HFFc6 (cell line): ENCODE measurements around the gene HS3ST5. TPM values are rescaled to one million over a fixed set of nuclear protein-coding genes. Genes with fewer than 3 reads are reported as not detected.

Experiments
- DNase-seq: peaks from one replicate; pipeline ENCODE4 v3.0.0-alpha.2; 2018
- H3K27ac Mint-ChIP-seq: 2 replicates; pipeline ENCODE4 v1.8.0; 2020; ENCODE audit warnings: mild to moderate bottlenecking, mixed read lengths
- H3K27me3 Mint-ChIP-seq: 2 replicates; pipeline ENCODE4 v1.8.0; 2021; ENCODE audit warnings: mild to moderate bottlenecking, moderate library complexity, mixed read lengths; ENCODE audit not compliant: insufficient read depth
- H3K36me3 Mint-ChIP-seq: 2 replicates; pipeline ENCODE4 v1.8.0; 2021; ENCODE audit warnings: low read depth, mixed read lengths
- H3K4me1 Mint-ChIP-seq: 2 replicates; pipeline ENCODE4 v1.8.0; 2020; ENCODE audit warnings: low read depth, mixed read lengths
- H3K4me3 Mint-ChIP-seq: 2 replicates; pipeline ENCODE4 v1.8.0; 2020; ENCODE audit warnings: mild to moderate bottlenecking, moderate library complexity, mixed read lengths
- H3K9me3 Mint-ChIP-seq: 2 replicates; pipeline ENCODE4 v1.8.0; 2020; ENCODE audit warnings: mild to moderate bottlenecking, mixed read lengths
- total RNA-seq, 6 experiments: library from RNA; stranded (reverse); fragmentation: NEBNext Ultra II Directional; extraction: Animal tissue kit (Norgen Biotek cat#: 25700); gene quantifications; 2 replicates in 1 of 6; 3 replicates in 5 of 6; pipeline ENCODE4 v1.2.3, GENCODE V29; 2021
- TF ChIP-seq, protein P1 (sequence below): fragments of 200-600 bp; sonication (generic); IDR thresholded peaks from 2 replicates; pipeline ENCODE4 v1.5.0; 2021; ENCODE audit warnings: antibody characterized with exemption, mild to moderate bottlenecking

Gene HS3ST5
- total RNA-seq, 6 experiments from 2014 or later, result not detected

DNA sequence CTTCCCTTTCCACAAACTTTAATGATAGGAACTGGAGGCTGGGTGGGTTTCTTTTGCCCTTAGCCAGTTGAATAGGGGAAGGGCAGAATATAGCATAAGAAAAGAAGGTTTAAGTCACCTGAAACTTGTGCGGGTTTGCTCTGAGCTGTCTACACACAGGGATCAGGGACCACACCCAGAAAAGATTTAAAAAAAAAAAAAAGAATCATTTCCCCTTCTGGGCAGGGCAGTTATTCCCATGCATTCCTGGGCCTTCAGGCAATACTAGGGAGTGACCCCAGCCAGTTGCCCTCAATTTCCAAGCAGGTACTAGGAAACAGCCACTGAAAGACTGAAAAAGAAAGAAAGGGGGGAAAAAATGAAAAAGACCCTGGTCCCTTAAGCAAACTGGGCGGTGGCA lies 332.3 kb downstream of the HS3ST5 start:
- Mint-ChIP-seq H3K27ac (no peak overlapping the region), H3K4me1 (peaks cover 18% of the 10 kb centered on the region), H3K9me3 (no peaks in the 10 kb centered on the region), H3K36me3 (no peaks in the 10 kb centered on the region), H3K27me3 (no peaks in the 10 kb centered on the region), H3K4me3 (no peak overlapping the region)
- TF ChIP-seq, protein P1, sequence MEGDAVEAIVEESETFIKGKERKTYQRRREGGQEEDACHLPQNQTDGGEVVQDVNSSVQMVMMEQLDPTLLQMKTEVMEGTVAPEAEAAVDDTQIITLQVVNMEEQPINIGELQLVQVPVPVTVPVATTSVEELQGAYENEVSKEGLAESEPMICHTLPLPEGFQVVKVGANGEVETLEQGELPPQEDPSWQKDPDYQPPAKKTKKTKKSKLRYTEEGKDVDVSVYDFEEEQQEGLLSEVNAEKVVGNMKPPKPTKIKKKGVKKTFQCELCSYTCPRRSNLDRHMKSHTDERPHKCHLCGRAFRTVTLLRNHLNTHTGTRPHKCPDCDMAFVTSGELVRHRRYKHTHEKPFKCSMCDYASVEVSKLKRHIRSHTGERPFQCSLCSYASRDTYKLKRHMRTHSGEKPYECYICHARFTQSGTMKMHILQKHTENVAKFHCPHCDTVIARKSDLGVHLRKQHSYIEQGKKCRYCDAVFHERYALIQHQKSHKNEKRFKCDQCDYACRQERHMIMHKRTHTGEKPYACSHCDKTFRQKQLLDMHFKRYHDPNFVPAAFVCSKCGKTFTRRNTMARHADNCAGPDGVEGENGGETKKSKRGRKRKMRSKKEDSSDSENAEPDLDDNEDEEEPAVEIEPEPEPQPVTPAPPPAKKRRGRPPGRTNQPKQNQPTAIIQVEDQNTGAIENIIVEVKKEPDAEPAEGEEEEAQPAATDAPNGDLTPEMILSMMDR, result no peak
- no peak for DNase-seq

DNA sequence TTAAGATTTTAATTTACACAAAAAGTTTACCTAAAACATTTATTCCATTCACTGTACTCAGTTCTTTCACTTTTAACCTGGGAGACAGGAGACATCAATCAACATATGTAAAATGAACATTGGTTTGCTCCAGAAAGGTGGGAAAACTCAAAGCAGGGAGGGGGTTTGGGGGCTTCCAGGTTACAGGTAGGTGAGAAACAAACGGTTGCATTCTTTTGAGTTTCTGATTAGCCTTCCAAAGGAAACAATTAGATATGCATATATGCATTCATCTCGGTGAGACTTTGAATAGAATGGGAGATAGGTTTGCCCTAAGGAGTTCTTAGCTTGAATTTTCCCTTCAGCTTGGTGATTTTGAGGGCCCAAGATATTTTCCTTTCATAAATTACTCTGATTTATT lies 333.6 kb downstream of the HS3ST5 start:
- TF ChIP-seq, protein P1, result no peak
- H3K36me3 Mint-ChIP-seq, result no peaks in the 10 kb centered on the region
- H3K4me3 Mint-ChIP-seq, result no peak overlapping the region
- H3K27ac Mint-ChIP-seq, result no peak overlapping the region
- no peaks in the 10 kb centered on the region for H3K9me3 Mint-ChIP-seq
- peaks cover 18% of the 10 kb centered on the region for H3K4me1 Mint-ChIP-seq
- H3K27me3 Mint-ChIP-seq, result no peaks in the 10 kb centered on the region
- no peak for DNase-seq

DNA sequence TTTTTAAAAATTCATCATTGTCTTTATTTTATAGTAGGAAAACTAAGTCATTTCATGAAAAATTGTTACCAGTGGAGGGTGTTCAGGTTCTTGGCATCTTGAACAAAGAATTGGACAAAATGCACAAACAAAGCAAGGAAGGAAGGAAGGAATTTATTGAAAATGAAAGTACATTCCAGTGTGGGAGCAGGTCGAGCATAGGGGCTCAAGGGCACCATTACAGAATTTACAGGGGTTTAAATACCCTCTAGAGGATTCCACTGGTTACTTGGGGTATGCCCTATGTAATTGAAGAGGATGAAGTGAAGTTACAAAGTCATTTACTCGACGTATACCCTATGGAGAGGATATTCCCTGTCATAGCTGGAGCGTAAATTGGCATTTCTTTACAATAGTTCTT lies 334.5 kb downstream of the HS3ST5 start:
- no peaks in the 10 kb centered on the region for H3K27me3 Mint-ChIP-seq
- H3K4me1 Mint-ChIP-seq, result peaks cover 18% of the 10 kb centered on the region
- H3K27ac Mint-ChIP-seq, result no peak overlapping the region
- DNase-seq, result no peak
- H3K4me3 Mint-ChIP-seq, result peak overlapping the region; percentile 56
- H3K36me3 Mint-ChIP-seq, result no peaks in the 10 kb centered on the region
- no peaks in the 10 kb centered on the region for H3K9me3 Mint-ChIP-seq
- TF ChIP-seq, protein P1, result no peak

DNA sequence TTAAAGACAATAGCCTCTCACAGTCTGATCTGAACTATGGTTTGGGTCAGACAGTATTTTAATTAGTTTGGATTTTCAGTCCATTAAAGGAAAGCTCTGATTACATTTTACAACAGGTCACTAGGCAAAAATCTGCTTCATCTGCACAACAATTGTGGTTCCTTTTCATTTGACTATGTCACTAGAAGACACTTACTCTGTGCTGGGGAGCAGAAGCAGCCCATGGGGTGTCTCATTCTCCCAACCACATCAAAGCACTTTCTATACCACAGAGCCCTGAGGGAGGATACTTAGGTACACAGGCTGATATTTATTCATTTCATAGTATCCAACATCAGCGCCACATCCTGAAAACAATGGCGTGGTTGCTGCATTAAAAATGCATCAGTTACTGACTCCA lies 335.3 kb downstream of the HS3ST5 start:
- no peaks in the 10 kb centered on the region for H3K9me3 Mint-ChIP-seq
- no peaks in the 10 kb centered on the region for H3K27me3 Mint-ChIP-seq
- H3K4me1 Mint-ChIP-seq, result peaks cover 18% of the 10 kb centered on the region
- no peak for DNase-seq
- TF ChIP-seq, protein P1, result no peak
- H3K4me3 Mint-ChIP-seq, result no peak overlapping the region
- H3K27ac Mint-ChIP-seq, result no peak overlapping the region
- no peaks in the 10 kb centered on the region for H3K36me3 Mint-ChIP-seq
